Measurements from ENCODE around the gene SF3B2. TPM values are rescaled to one million over a fixed set of nuclear protein-coding genes. Genes with fewer than 3 reads are reported as not detected.
"Not testable (repeated sequence)": the region's sequence is repeated elsewhere in the genome, so short reads cannot be mapped to it uniquely, and the experiment has no call there.

SF3B2 gene
- polyA plus RNA-seq, 3 donors = 32.1 to 107 (median 52.6) TPM

DNA sequence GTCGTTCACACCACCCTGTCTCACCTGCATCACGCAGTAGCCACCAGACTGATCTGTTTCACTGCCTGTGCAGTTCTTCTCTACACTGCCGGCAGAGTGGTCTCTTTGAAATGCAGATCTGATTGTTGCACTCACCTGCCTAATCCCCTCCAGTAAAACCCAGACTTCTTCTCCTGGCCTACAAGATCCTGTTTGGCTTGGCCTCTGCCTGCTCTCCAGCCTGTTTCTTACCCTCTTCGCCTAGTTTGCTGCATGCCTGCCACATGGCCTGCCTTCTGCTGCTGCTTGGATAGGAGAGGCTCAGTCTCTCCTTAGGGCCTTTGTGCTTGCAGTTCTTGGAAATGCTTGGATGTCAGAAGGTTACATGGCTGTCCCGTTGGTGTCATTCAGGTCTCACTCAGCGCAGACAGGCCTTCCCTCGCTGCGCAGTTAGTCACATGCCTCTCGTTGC, 59.9 kb downstream of the SF3B2 start:
- Mint-ChIP-seq H3K36me3 (peaks cover 0 to 22% of the 10 kb centered on the region in 2 donors), H3K27ac (peak overlapping the region; percentile 85 to 95 (median 90)), H3K27me3 (ENCODE audit: low read depth in 3 of 3) (peaks cover 0 to 6% (median 3%) of the 10 kb centered on the region in 3 donors), H3K4me3 (peak overlapping the region; percentile 49 to 78), H3K9me3 (no peaks in the 10 kb centered on the region), H3K4me1 (peaks cover 72% of the 10 kb centered on the region)
- TF ChIP-seq, protein P1, sequence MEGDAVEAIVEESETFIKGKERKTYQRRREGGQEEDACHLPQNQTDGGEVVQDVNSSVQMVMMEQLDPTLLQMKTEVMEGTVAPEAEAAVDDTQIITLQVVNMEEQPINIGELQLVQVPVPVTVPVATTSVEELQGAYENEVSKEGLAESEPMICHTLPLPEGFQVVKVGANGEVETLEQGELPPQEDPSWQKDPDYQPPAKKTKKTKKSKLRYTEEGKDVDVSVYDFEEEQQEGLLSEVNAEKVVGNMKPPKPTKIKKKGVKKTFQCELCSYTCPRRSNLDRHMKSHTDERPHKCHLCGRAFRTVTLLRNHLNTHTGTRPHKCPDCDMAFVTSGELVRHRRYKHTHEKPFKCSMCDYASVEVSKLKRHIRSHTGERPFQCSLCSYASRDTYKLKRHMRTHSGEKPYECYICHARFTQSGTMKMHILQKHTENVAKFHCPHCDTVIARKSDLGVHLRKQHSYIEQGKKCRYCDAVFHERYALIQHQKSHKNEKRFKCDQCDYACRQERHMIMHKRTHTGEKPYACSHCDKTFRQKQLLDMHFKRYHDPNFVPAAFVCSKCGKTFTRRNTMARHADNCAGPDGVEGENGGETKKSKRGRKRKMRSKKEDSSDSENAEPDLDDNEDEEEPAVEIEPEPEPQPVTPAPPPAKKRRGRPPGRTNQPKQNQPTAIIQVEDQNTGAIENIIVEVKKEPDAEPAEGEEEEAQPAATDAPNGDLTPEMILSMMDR (IDR thresholded peaks at IDR 0.05) = no peak
- 89% methylated on average over 5 of the region's 9 CpGs for WGBS (ENCODE audit: insufficient coverage)
- no peaks in the 10 kb centered on the region for H3K36me3 ChIP-seq (replicated peaks in 1 of 2; ENCODE audit: control insufficient read depth in 1 of 2, insufficient read depth in 2 of 2, low read length in 2 of 2)
- no peak overlapping the region for H2AFZ ChIP-seq (ENCODE audit: insufficient read depth, low read depth, low read length, poor library complexity, severe bottlenecking)
- H3K79me2 ChIP-seq (ENCODE audit: insufficient read depth, low read length) = peaks cover 42% of the 10 kb centered on the region
- H3K4me2 ChIP-seq (replicated peaks; ENCODE audit: extremely low read depth, low read length, poor library complexity, severe bottlenecking) = peak overlapping the region; percentile 65
- H3K4me3 ChIP-seq (replicated peaks in 1 of 3; ENCODE audit: low read depth in 2 of 3, low read length in 3 of 3) = peak overlapping the region in 1 of 3 experiments; percentile 2
- peak; percentile 21 to 50 (median 22) for DNase-seq
- H3K27me3 ChIP-seq (ENCODE audit: control insufficient read depth in 2 of 2, insufficient read depth in 2 of 2, low read length in 2 of 2) = no peaks in the 10 kb centered on the region
- intact Hi-C loops (cut with micrococcal nuclease) = loop anchor here in 1 of 2 donors (5.0 kb wide), 1 partner anchor 40 kb away; the partner anchor contains the start of gene PACS1
- no peaks in the 10 kb centered on the region for H3K9me3 ChIP-seq (replicated peaks in 1 of 2; ENCODE audit: control insufficient read depth in 1 of 2, insufficient read depth in 1 of 2, low read length in 2 of 2)
- H3K27ac ChIP-seq (ENCODE audit: low read depth in 1 of 2, low read length in 2 of 2) = peak overlapping the region; percentile 61 to 86
- H3K9ac ChIP-seq (ENCODE audit: insufficient read depth, low read length, poor library complexity, severe bottlenecking) = no peak overlapping the region
- peaks cover 55 to 65% of the 10 kb centered on the region in 2 donors for H3K4me1 ChIP-seq (ENCODE audit: control insufficient read depth in 1 of 2, insufficient read depth in 2 of 2, low read length in 2 of 2)
- peaks cover 65% of the 10 kb centered on the region for H4K20me1 ChIP-seq (ENCODE audit: insufficient read depth, low read length)

DNA sequence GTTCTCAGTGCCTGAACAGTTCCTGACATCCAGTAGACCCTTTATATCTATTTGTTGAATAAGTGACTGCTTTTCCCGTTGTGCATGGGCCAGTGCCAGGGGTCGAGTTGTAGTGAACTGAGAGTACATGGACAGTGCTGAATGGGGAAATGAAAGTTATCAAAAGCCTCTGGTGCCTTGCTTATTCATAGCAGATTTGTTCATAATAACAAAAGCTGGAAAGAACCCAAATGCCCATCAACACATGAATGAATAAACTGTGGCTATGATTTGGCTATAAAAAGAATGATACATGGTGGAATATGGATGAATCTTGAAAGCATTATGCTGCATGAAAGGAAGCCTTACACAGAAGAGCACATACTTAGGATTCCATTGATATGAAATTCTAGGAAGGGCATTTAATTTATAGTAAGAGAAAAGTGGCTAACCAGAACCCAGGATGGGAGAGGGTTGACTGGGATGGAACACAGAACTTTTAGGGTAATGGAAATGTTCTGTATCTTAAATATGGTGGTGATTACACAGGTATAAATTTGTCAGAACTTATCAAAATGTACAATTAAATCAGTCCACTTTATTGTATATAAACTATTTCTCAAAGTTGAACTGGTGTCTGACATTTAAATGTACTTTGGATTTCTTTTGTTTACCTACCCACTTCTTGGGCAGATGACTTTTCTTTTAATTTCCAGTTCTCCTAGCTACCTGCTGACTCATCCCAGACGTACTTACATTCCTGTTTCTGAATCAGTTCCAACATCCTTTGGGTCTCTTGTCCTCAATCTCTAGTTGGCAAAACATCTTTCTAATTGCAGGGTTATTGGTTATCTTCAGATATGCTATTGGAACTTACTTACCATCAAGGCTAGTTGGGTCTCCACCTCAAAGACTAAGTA, 60.7 kb downstream of the SF3B2 start:
- H3K4me3 Mint-ChIP-seq = peak overlapping the region in 1 of 2 donors; percentile 85
- H3K4me2 ChIP-seq (replicated peaks; ENCODE audit: extremely low read depth, low read length, poor library complexity, severe bottlenecking) = peak overlapping the region; percentile 65
- peaks cover 60% of the 10 kb centered on the region for H4K20me1 ChIP-seq (ENCODE audit: insufficient read depth, low read length)
- H3K79me2 ChIP-seq (ENCODE audit: insufficient read depth, low read length) = peaks cover 41% of the 10 kb centered on the region
- WGBS (ENCODE audit: insufficient coverage) = 0% methylated on average over 1 of the region's 3 CpGs
- H3K36me3 Mint-ChIP-seq = peaks cover 0 to 19% of the 10 kb centered on the region in 2 donors
- H3K4me1 Mint-ChIP-seq = peaks cover 72% of the 10 kb centered on the region
- H3K27ac Mint-ChIP-seq = peak overlapping the region; percentile 85 to 95 (median 90)
- no peaks in the 10 kb centered on the region for H3K9me3 ChIP-seq (replicated peaks in 1 of 2; ENCODE audit: control insufficient read depth in 1 of 2, insufficient read depth in 1 of 2, low read length in 2 of 2)
- H3K27me3 Mint-ChIP-seq (ENCODE audit: low read depth in 3 of 3) = peaks cover 0 to 6% (median 3%) of the 10 kb centered on the region in 3 donors
- peak overlapping the region; percentile 38 for H3K9ac ChIP-seq (ENCODE audit: insufficient read depth, low read length, poor library complexity, severe bottlenecking)
- peak overlapping the region; percentile 61 to 86 for H3K27ac ChIP-seq (ENCODE audit: low read depth in 1 of 2, low read length in 2 of 2)
- intact Hi-C loops (cut with micrococcal nuclease) = loop anchor here in 1 of 2 donors (5.0 kb wide), 1 partner anchor 41 kb away; the partner anchor contains the start of gene PACS1
- peaks cover 52 to 69% of the 10 kb centered on the region in 2 donors for H3K4me1 ChIP-seq (ENCODE audit: control insufficient read depth in 1 of 2, insufficient read depth in 2 of 2, low read length in 2 of 2)
- H3K36me3 ChIP-seq (replicated peaks in 1 of 2; ENCODE audit: control insufficient read depth in 1 of 2, insufficient read depth in 2 of 2, low read length in 2 of 2) = no peaks in the 10 kb centered on the region
- DNase-seq = peak; percentile 55 to 77 (median 77)
- TF ChIP-seq, protein P1 (IDR thresholded peaks at IDR 0.05) = no peak
- H3K9me3 Mint-ChIP-seq = no peaks in the 10 kb centered on the region
- H3K27me3 ChIP-seq (ENCODE audit: control insufficient read depth in 2 of 2, insufficient read depth in 2 of 2, low read length in 2 of 2) = no peaks in the 10 kb centered on the region
- peak overlapping the region in 2 of 3 experiments; percentile 23 to 65 for H3K4me3 ChIP-seq (replicated peaks in 1 of 3; ENCODE audit: low read depth in 2 of 3, low read length in 3 of 3)
- H2AFZ ChIP-seq (ENCODE audit: insufficient read depth, low read depth, low read length, poor library complexity, severe bottlenecking) = no peak overlapping the region

DNA sequence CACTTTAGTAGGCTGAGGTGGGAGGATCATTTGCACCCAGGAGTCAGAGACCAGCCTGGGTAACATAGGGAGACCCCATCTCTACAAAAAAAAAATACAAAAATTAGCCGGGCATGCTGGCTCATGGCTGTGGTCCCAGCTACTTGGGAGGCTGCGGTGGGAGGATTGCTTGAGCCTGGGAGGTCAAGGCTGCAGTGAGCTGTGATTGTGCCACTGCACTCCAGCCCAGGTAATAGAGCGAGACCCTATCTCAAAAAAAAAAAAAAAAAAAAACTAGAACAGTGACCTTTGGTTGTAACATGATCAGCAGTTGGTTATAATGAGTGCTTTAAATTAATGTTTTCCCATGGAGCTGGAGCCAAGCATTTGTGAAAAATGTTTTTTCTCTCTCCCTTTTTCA, 62.8 kb downstream of the SF3B2 start:
- H3K4me1 ChIP-seq (ENCODE audit: control insufficient read depth in 1 of 2, insufficient read depth in 2 of 2, low read length in 2 of 2) = peaks cover 52 to 71% of the 10 kb centered on the region in 2 donors
- H2AFZ ChIP-seq (ENCODE audit: insufficient read depth, low read depth, low read length, poor library complexity, severe bottlenecking); H3K27ac Mint-ChIP-seq; H3K9me3 Mint-ChIP-seq; H3K4me2 ChIP-seq (replicated peaks; ENCODE audit: extremely low read depth, low read length, poor library complexity, severe bottlenecking); H3K4me3 Mint-ChIP-seq; H3K27ac ChIP-seq (ENCODE audit: low read depth in 1 of 2, low read length in 2 of 2); H3K9ac ChIP-seq (ENCODE audit: insufficient read depth, low read length, poor library complexity, severe bottlenecking); H3K27me3 ChIP-seq (ENCODE audit: control insufficient read depth in 2 of 2, insufficient read depth in 2 of 2, low read length in 2 of 2); DNase-seq; H3K36me3 ChIP-seq (replicated peaks in 1 of 2; ENCODE audit: control insufficient read depth in 1 of 2, insufficient read depth in 2 of 2, low read length in 2 of 2); H3K9me3 ChIP-seq (replicated peaks in 1 of 2; ENCODE audit: control insufficient read depth in 1 of 2, insufficient read depth in 1 of 2, low read length in 2 of 2); H3K4me3 ChIP-seq (replicated peaks in 1 of 3; ENCODE audit: low read depth in 2 of 3, low read length in 3 of 3); H3K27me3 Mint-ChIP-seq (ENCODE audit: low read depth in 3 of 3): not testable (repeated sequence)
- H4K20me1 ChIP-seq (ENCODE audit: insufficient read depth, low read length) = peaks cover 59% of the 10 kb centered on the region
- Mint-ChIP-seq H3K36me3 (peaks cover 0 to 11% of the 10 kb centered on the region in 2 donors), H3K4me1 (peaks cover 70% of the 10 kb centered on the region)
- H3K79me2 ChIP-seq (ENCODE audit: insufficient read depth, low read length) = peaks cover 40% of the 10 kb centered on the region
- no CpG with 5 or more reads among the region's 3 CpGs for WGBS (ENCODE audit: insufficient coverage)
- intact Hi-C loops (cut with micrococcal nuclease) = loop anchor here in 1 of 2 donors (5.0 kb wide), 1 partner anchor 43 kb away; the partner anchor contains the start of gene PACS1

Data from CD14-positive monocyte (primary cell).